Thymus (tissue), 11 donors: ENCODE measurements around the gene PRKAG1. TPM values are rescaled to one million over a fixed set of nuclear protein-coding genes. Genes with fewer than 3 reads are reported as not detected.

ENCODE experiments used
- DNase-seq, 9 donors: peaks; one replicate each; pipeline ENCODE4 v3.0.0-alpha.2; 2013; ENCODE audit warnings: low spot score in 9 of 9, low read depth in 6 of 9, missing footprints in 1 of 9
- H3K27ac ChIP-seq, 2 donors: one replicate each; pipeline ENCODE4 v1.5.1; 2013; ENCODE audit warnings: control low read depth in 1 of 2, low read depth in 1 of 2, low read length in 1 of 2, mild to moderate bottlenecking in 1 of 2, moderate library complexity in 1 of 2
- H3K27me3 ChIP-seq, 2 donors: one replicate each; pipeline ENCODE4 v1.5.1; 2013; ENCODE audit warnings: low read length in 1 of 2; ENCODE audit not compliant: control insufficient read depth in 2 of 2, insufficient read depth in 1 of 2
- H3K36me3 ChIP-seq, 2 donors: one replicate each; pipeline ENCODE4 v1.5.1; 2013; ENCODE audit warnings: low read length in 1 of 2, mild to moderate bottlenecking in 1 of 2, moderate library complexity in 1 of 2; ENCODE audit not compliant: control insufficient read depth in 2 of 2, insufficient read depth in 2 of 2
- H3K4me1 ChIP-seq, 2 donors: one replicate each; pipeline ENCODE4 v1.5.1; 2013; ENCODE audit warnings: low read length in 2 of 2; ENCODE audit not compliant: control insufficient read depth in 2 of 2, insufficient read depth in 2 of 2
- H3K4me3 ChIP-seq, 2 donors: one replicate each; pipeline ENCODE4 v1.5.1; 2013; ENCODE audit warnings: low read length in 2 of 2, control low read depth in 1 of 2, mild to moderate bottlenecking in 1 of 2
- H3K9me3 ChIP-seq, 2 donors: one replicate each; pipeline ENCODE4 v1.5.1; 2013; ENCODE audit warnings: low read length in 1 of 2, mild to moderate bottlenecking in 1 of 2; ENCODE audit not compliant: control insufficient read depth in 2 of 2, insufficient read depth in 1 of 2
- whole genome bisulfite sequencing: extraction: QIAGEN DNeasy Blood & Tissue Kit; methylation state at CpG from one replicate; pipeline ENCODE4 v1.1.7; 2013; 5-methylcytosine and 5-hydroxymethylcytosine counted together
- polyA plus RNA-seq: library from polyadenylated mRNA; stranded (reverse); fragments of 200-250 nt; gene quantifications from one replicate; pipeline ENCODE4 v1.2.3, GENCODE V29; 2013
- total RNA-seq: library from RNA; stranded (reverse); fragments of 120-200 nt; gene quantifications from one replicate; pipeline ENCODE4 v1.2.4, GENCODE V29; 2013
- donor health status: healthy.

PRKAG1 gene
- total and polyA plus RNA-seq, 2 donors = 58.5 to 65.3 TPM

GRCh38 chr12:49036029-49036428 is 17.5 kb upstream of the PRKAG1 start:
- H3K27me3 ChIP-seq = no peaks in the 10 kb centered on the region
- no peak for DNase-seq
- H3K4me1 ChIP-seq = no peaks in the 10 kb centered on the region
- no peak overlapping the region for H3K4me3 ChIP-seq
- H3K36me3 ChIP-seq = peaks cover 89 to 97% of the 10 kb centered on the region in 2 donors
- no peak overlapping the region for H3K27ac ChIP-seq
- WGBS = over 99% methylated on average over 4 of the region's 4 CpGs
- H3K9me3 ChIP-seq = peaks cover 0 to 3% of the 10 kb centered on the region in 2 donors

DNA sequence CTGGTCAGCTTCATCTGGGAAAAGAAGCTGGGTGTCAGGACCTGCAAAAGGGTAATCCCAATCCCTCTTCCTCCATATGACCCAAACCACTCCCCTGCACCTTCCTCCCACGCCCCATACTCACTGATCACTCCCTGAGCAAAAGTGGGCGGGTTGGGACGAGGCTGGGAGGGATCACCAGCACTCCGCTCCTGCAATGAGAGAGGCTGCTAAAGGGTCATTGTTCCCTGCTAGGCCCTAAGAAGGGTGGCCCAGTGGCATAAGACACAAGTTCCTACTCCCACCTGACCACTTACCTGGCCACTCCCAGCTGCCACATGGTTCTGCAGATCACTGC is 15.7 kb upstream of the PRKAG1 start:
- Histone ChIP-seq H3K4me1 (no peaks in the 10 kb centered on the region), H3K27me3 (no peaks in the 10 kb centered on the region), H3K36me3 (peaks cover 84 to 97% of the 10 kb centered on the region in 2 donors), H3K9me3 (peaks cover 0 to 3% of the 10 kb centered on the region in 2 donors), H3K4me3 (no peak overlapping the region), H3K27ac (no peak overlapping the region)
- 95% methylated on average over 4 of the region's 4 CpGs for WGBS
- DNase-seq = no peak

DNA sequence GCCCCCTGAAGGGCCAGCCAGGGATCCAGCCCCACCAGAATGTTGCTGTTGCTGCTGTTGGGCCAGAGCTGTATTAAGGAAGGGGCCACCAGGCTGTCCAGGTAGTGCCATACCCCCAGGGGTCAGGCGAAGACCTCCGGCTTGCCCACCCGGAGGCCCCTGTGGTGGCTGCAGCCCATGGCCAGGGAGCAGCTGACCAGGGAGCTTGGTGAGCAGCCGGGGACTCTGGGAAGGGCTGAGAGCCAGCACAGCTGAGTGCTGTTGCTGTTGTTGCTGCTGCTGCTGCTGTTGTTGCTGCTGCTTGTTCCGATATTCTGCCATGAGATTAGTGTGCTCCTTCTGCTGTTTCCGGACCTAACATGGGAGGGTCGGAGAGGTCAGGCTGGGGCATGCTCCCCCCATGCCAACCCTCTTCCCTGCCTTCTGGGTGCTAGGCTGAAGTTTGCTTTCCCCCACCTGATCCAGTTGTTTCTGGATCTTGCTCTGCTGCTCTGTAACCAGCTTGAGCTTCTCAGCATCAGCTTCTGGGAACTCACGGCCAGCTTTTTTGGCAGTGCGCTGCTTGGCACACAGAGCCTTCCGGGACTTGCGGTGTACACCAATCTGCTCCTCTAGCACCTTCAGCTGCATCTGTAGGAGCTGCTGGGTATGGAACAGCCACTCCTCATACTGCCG is 15.2 kb upstream of the PRKAG1 start:
- H3K4me3 ChIP-seq = no peak overlapping the region
- H3K27me3 ChIP-seq = no peaks in the 10 kb centered on the region
- 95% methylated on average over 12 of the region's 12 CpGs for WGBS
- peaks cover 0 to 3% of the 10 kb centered on the region in 2 donors for H3K9me3 ChIP-seq
- DNase-seq = no peak
- no peak overlapping the region for H3K27ac ChIP-seq
- no peaks in the 10 kb centered on the region for H3K4me1 ChIP-seq
- peaks cover 84 to 97% of the 10 kb centered on the region in 2 donors for H3K36me3 ChIP-seq

DNA sequence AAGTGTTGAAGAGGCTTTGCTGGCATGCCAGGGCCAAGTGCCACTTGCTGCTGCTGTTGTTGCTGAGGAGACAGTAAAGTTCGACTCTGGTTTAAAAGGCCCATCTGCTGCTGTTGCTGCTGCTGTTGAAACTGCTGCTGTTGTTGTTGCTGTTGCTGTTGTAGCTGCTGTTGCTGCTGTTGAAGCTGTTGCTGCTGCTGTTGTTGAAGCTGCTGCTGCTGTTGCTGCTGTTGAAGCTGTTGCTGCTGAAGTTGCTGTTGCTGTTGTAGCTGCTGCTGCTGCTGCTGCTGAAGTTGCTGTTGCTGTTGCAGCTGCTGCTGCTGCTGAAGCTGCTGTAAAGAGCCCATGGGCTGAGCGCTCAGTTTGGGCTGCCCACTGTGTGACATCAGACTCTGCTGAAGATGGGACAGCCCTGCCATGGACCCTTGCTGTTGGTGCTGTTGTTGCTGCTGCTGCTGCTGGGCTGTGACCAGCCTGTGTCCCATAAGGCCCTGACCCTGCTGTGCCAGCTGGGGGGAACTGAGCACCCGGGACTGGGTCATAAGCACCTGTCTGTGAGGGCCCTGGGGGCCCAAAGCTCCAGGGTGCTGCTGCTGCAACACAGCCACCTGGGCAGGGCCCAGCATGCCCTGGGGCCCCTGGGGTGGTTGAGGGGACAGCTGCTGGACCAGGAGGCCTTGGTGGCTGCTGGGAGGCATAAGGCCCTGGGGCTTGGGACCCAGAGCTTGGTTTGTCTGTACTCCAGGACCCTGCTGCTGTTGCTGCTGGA is 14.3 kb upstream of the PRKAG1 start:
- WGBS = 97% methylated on average over 3 of the region's 3 CpGs
- no peak for DNase-seq
- Histone ChIP-seq H3K4me3 (no peak overlapping the region), H3K27me3 (no peaks in the 10 kb centered on the region), H3K4me1 (no peaks in the 10 kb centered on the region), H3K9me3 (peaks cover 0 to 3% of the 10 kb centered on the region in 2 donors), H3K36me3 (peaks cover 84 to 97% of the 10 kb centered on the region in 2 donors), H3K27ac (no peak overlapping the region)

DNA sequence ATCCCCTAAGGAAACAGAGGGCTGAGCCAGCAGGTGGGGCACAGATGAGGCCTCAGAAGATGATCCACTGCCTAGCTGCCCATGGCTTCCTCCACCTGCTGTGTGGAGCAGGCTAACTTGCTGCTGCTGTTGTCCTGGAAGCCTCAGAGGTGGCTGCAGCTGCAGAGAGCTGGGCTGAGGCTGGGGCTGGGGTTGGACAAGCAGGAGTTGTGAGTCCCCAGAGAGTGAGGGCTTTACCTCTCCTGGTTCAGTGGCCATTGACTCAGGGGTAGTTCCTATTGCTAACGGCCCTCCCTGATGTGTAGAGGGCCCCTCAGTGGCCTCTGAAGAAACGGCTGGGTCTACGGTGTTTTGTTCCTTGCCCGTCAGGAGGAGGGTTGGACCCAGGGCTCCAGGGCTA is 13.7 kb upstream of the PRKAG1 start:
- Histone ChIP-seq H3K27ac (no peak overlapping the region), H3K4me1 (no peaks in the 10 kb centered on the region), H3K4me3 (no peak overlapping the region), H3K27me3 (no peaks in the 10 kb centered on the region), H3K9me3 (no peaks in the 10 kb centered on the region), H3K36me3 (peaks cover 84 to 97% of the 10 kb centered on the region in 2 donors)
- DNase-seq = no peak
- 93% methylated on average over 4 of the region's 4 CpGs for WGBS

GRCh38 chr12:49031573-49032161 is 13.1 kb upstream of the PRKAG1 start:
- no peak overlapping the region for H3K27ac ChIP-seq
- no peak overlapping the region for H3K4me3 ChIP-seq
- WGBS = 98% methylated on average over 8 of the region's 8 CpGs
- no peaks in the 10 kb centered on the region for H3K4me1 ChIP-seq
- peaks cover 84 to 96% of the 10 kb centered on the region in 2 donors for H3K36me3 ChIP-seq
- no peaks in the 10 kb centered on the region for H3K27me3 ChIP-seq
- no peak for DNase-seq
- H3K9me3 ChIP-seq = no peaks in the 10 kb centered on the region

DNA sequence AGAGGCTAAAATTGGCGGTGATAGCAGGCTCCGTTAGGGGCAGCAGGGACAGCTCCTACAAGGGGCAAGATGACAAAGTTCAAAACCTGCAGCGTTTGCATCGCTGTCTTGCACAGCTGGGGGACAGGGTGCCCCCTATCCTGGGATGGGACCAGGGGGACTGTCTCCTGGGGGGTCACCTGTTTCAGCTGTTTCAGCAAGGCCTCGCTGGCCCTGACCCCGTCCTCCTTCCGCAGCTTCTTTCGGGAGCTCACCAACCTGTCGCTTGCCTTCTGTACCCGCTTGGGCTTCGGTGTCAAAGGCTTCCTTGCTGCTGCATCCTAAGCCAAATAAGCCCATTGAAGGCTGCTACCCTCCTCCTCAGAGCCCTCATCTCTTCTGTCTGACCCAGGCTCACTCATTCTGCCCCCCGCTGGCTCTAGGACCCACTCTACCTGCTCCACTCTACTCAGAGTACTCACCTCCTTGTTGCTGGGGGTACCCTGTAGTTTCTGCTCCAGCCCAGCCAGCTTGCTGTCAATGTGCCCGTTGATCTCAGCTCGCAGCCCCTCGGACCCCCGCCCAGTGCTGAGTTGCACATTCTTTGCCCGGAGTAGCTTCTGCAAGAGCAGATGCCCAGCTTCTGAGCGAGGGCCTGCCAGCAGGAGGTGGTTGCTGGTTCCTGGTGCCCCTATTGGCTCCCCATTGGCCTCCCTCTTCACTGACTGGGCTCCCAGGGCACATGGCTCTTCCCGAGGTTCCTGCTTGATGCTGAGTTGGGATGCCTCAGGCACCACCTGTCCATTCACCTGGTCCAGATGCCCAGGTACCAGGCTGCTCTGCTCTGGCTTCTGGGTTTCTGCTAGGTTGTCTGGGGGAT is 12.4 kb upstream of the PRKAG1 start:
- H3K4me1 ChIP-seq = no peaks in the 10 kb centered on the region
- peaks cover 89 to 97% of the 10 kb centered on the region in 2 donors for H3K36me3 ChIP-seq
- H3K9me3 ChIP-seq = no peaks in the 10 kb centered on the region
- no peak overlapping the region for H3K4me3 ChIP-seq
- DNase-seq = no peak
- no peaks in the 10 kb centered on the region for H3K27me3 ChIP-seq
- WGBS = over 99% methylated on average over 19 of the region's 19 CpGs
- no peak overlapping the region for H3K27ac ChIP-seq

DNA sequence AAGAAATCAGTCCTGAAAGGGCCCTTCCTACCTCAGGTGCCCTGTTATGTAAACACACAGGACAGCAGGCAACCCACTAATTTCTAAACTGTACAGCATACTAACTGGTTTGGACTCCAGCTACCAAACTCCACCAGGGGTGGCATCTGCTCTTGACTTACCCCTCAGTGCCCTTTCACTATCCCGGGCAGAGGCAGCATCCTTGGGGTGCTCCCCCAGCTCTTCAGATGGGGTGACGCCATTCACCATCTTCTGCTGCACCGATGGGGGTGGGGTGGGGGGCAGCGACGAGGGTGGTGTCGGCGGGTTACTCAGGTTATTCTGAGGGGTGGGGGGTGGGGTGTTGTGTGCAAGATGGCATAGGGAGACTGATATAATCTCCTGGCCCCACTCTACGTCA is 11.5 kb upstream of the PRKAG1 start:
- no peaks in the 10 kb centered on the region for H3K27me3 ChIP-seq
- no peak overlapping the region for H3K4me3 ChIP-seq
- no peaks in the 10 kb centered on the region for H3K9me3 ChIP-seq
- H3K36me3 ChIP-seq = peaks cover 90 to 99% of the 10 kb centered on the region in 2 donors
- 98% methylated on average over 8 of the region's 8 CpGs for WGBS
- no peak for DNase-seq
- no peak overlapping the region for H3K27ac ChIP-seq
- no peaks in the 10 kb centered on the region for H3K4me1 ChIP-seq
